Suprapubic skin (tissue), 3 donors: Measurements from ENCODE around the gene FOSB.

Experiments used
- POLR2A ChIP-seq, 2 donors: fragments of 450-650 bp; IDR thresholded peaks; one replicate each; pipeline ENCODE4 v1.6.1; 2017; ENCODE audit warnings: antibody characterized with exemption in 2 of 2, mild to moderate bottlenecking in 2 of 2, moderate library complexity in 2 of 2
- TF ChIP-seq, protein P1 (sequence below), 2 donors: fragments of 200-600 bp in 1 of 2; fragments of 450-650 bp in 1 of 2; sonication (generic) in 1 of 2; IDR thresholded peaks; one replicate each; pipeline ENCODE4 v1.5.1; 2016 to 2019; ENCODE audit warnings: antibody characterized with exemption in 2 of 2, mild to moderate bottlenecking in 1 of 2, moderate library complexity in 1 of 2

DNA sequence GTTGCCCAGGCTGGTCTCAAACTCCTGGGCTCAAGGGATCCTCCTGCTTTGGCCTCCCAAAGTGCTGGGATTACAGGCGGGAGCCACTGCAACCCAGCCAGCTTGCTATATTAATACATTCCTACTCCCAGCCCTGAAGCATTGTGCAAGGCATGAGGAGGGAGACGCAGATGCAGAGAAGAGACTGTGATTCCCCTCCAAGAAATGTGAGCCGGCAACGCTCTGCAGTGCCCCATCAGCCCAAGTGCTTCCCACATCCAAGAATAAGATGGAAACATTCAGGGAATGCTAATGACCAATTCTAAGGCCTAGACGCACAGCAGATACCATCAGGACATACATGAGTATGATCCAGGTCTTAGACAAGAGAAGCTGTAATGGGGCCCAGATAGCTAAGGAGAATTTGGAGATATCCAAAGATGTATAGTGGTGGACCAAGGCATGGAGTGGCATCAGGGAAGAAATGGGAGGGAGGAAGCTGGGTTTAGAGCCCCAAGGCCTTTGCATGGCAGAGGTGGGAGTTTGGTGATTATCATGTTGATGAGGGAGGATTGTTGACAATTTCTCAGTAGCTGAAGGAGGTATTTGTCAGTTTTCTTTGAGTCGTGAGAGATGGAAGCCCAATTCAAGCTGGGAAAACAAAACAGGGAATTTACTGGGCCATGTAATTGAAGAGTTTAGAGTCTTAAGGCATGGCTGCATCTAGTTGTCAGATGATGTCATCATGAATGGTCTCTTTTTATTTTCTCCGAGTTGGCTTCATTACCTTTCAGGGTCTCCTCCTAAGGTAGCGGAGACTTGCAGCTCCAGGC lies 33.3 kb downstream of the FOSB start:
- TF ChIP-seq, protein P1, sequence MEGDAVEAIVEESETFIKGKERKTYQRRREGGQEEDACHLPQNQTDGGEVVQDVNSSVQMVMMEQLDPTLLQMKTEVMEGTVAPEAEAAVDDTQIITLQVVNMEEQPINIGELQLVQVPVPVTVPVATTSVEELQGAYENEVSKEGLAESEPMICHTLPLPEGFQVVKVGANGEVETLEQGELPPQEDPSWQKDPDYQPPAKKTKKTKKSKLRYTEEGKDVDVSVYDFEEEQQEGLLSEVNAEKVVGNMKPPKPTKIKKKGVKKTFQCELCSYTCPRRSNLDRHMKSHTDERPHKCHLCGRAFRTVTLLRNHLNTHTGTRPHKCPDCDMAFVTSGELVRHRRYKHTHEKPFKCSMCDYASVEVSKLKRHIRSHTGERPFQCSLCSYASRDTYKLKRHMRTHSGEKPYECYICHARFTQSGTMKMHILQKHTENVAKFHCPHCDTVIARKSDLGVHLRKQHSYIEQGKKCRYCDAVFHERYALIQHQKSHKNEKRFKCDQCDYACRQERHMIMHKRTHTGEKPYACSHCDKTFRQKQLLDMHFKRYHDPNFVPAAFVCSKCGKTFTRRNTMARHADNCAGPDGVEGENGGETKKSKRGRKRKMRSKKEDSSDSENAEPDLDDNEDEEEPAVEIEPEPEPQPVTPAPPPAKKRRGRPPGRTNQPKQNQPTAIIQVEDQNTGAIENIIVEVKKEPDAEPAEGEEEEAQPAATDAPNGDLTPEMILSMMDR (IDR thresholded peaks at IDR 0.05), result no peak
- TF ChIP-seq POLR2A (IDR thresholded peaks at IDR 0.05), result no peak
